ENCODE results near the gene ULK3. TPM values are rescaled to one million over a fixed set of nuclear protein-coding genes. Genes with fewer than 3 reads are reported as not detected.
A peak's percentile ranks its signal among the peaks of the same experiment; 100 is the strongest.

ULK3 gene
- total RNA-seq, 1 experiment from 2014 or later, result 35.9 TPM

- no peak for DNase-seq (ENCODE audit: low spot score)
Measured at GRCh38 chr15:74840851-74841775, 1.8 kb downstream of the ULK3 start.

- no peak for DNase-seq (ENCODE audit: low spot score)
Measured at GRCh38 chr15:74839526-74840395, 3.2 kb downstream of the ULK3 start.

GRCh38 chr15:74838746-74839525 is 4.0 kb downstream of the ULK3 start:
- DNase-seq (ENCODE audit: low spot score), result no peak

GRCh38 chr15:74838137-74838516 is 4.8 kb downstream of the ULK3 start:
- DNase-seq (ENCODE audit: low spot score), result no peak

- no peak for DNase-seq (ENCODE audit: low spot score)
Measured at GRCh38 chr15:74837482-74838136, 5.3 kb downstream of the ULK3 start.

- no peak for DNase-seq (ENCODE audit: low spot score)
Measured at GRCh38 chr15:74836846-74837245, 6.1 kb downstream of the ULK3 start.

- DNase-seq (ENCODE audit: low spot score), result peak; percentile 56
Measured at GRCh38 chr15:74835312-74835823, 7.6 kb downstream of the ULK3 start.

GRCh38 chr15:74833376-74834107 is 9.4 kb downstream of the ULK3 start:
- no peak for DNase-seq (ENCODE audit: low spot score)

GRCh38 chr15:74832826-74833225 is 10.1 kb downstream of the ULK3 start:
- DNase-seq (ENCODE audit: low spot score), result no peak

GRCh38 chr15:74831813-74832495 is 11.0 kb downstream of the ULK3 start:
- no peak for DNase-seq (ENCODE audit: low spot score)

GRCh38 chr15:74830868-74831267 is 12.1 kb downstream of the ULK3 start:
- no peak for DNase-seq (ENCODE audit: low spot score)

- DNase-seq (ENCODE audit: low spot score), result no peak
Measured at GRCh38 chr15:74829991-74830390, 13.0 kb downstream of the ULK3 start.

- no peak for DNase-seq (ENCODE audit: low spot score)
Measured at GRCh38 chr15:74829486-74829885, 13.5 kb downstream of the ULK3 start.

- DNase-seq (ENCODE audit: low spot score), result no peak
Measured at GRCh38 chr15:74828835-74829234, 14.1 kb downstream of the ULK3 start.

- DNase-seq (ENCODE audit: low spot score), result no peak
Measured at GRCh38 chr15:74827614-74828013, 15.3 kb downstream of the ULK3 start.

GRCh38 chr15:74826921-74827320 is 16.0 kb downstream of the ULK3 start:
- DNase-seq (ENCODE audit: low spot score), result no peak

- no peak for DNase-seq (ENCODE audit: low spot score)
Measured at GRCh38 chr15:74826364-74826819, 16.6 kb downstream of the ULK3 start, which contains the start of gene CPLX3. Gene CPLX3, plus strand, starts transcription at chr15:74826627. Its CDS starts 77 bp downstream, at chr15:74826704.

- no peak for DNase-seq (ENCODE audit: low spot score)
Measured at GRCh38 chr15:74825866-74826265, 17.1 kb downstream of the ULK3 start.

- DNase-seq (ENCODE audit: low spot score), result no peak
Measured at GRCh38 chr15:74824976-74825375, 18.0 kb downstream of the ULK3 start.

- DNase-seq (ENCODE audit: low spot score), result no peak
Measured at GRCh38 chr15:74823324-74823723, 19.6 kb downstream of the ULK3 start.
